Measurements from ENCODE around the gene MICB. TPM values are rescaled to one million over a fixed set of nuclear protein-coding genes. Genes with fewer than 3 reads are reported as not detected.
"Not testable (repeated sequence)": the region's sequence is repeated elsewhere in the genome, so short reads cannot be mapped to it uniquely, and the experiment has no call there.

The MICB gene
- total RNA-seq: 10 to 100 TPM in 4 of 6 donors, 1 to 10 TPM in 2; 4.9 to 14.4 (median 11.3) TPM

DNA sequence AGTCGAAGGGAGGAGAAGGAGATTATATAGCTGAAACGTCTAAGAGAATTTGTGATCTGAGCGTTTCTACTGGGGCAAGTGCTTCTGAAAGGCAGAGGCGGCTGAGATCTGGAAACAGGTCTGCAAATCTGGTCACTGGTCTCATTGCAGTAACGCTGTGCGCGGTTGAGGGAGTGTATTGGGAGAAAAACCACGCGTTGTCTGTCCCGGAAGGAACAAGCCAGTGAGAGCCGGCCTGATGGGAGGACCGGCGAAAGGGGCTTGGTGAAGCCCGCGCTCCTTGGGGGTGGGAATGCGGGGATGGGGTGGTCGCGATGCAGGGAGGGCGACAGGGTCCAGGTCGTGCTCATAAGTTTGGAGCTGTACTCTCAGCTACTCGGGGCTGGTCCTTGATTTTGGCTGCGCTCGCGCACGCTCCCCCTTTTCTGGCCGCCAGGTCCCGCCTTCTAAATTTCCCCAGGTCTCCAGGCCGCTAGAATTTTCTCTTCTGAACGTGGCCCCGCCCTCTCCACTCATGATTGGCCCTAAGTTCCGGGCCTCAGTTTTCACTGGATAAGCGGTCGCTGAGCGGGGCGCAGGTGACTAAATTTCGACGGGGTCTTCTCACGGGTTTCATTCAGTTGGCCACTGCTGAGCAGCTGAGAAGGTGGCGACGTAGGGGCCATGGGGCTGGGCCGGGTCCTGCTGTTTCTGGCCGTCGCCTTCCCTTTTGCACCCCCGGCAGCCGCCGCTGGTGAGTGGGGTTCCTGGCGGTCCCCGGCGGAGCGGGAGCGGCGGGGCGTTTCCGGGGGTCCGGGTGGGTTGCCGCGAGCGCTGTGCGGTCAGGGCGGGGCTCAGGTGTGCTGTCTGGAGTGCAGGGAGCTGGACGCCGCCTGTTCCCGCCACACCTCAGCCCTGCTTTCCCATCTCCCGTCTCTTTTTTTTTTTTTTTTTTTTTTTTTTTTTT, at the start of gene MICB:
Gene MICB (plus strand): TSS at position 615 of the 946 bp plus-strand sequence. CDS start 49 bp downstream, at position 664.
- WGBS, 2 donors: 0% methylated on average over 12 to 51 of the region's 64 CpGs
- H3K9me3 ChIP-seq: no peaks in the 10 kb centered on the region
- peaks cover 13 to 33% (median 20%) of the 10 kb centered on the region in 4 donors for H3K4me1 ChIP-seq
- DNase-seq: peak; percentile 89 to 93
- no peaks in the 10 kb centered on the region for H3K36me3 ChIP-seq
- peak within 1 kb of the TSS; percentile 52 to 88 (median 66) for H3K4me3 ChIP-seq
- peak; percentile 78 to 81 for ATAC-seq (ENCODE audit: low FRiP score in 2 of 2)
- peak within 1 kb of the TSS; percentile 58 to 85 (median 74) for H3K27ac ChIP-seq
- H3K27me3 ChIP-seq: no peaks in the 10 kb centered on the region
- TF ChIP-seq EP300 (IDR thresholded peaks at IDR 0.05): no peak
- TF ChIP-seq POLR2A (IDR thresholded peaks at IDR 0.05): peak in 2 of 4 donors; percentile 56 to 68
- TF ChIP-seq POLR2AphosphoS5 (IDR thresholded peaks at IDR 0.05): peak; percentile 12 to 79
- TF ChIP-seq, protein P1, sequence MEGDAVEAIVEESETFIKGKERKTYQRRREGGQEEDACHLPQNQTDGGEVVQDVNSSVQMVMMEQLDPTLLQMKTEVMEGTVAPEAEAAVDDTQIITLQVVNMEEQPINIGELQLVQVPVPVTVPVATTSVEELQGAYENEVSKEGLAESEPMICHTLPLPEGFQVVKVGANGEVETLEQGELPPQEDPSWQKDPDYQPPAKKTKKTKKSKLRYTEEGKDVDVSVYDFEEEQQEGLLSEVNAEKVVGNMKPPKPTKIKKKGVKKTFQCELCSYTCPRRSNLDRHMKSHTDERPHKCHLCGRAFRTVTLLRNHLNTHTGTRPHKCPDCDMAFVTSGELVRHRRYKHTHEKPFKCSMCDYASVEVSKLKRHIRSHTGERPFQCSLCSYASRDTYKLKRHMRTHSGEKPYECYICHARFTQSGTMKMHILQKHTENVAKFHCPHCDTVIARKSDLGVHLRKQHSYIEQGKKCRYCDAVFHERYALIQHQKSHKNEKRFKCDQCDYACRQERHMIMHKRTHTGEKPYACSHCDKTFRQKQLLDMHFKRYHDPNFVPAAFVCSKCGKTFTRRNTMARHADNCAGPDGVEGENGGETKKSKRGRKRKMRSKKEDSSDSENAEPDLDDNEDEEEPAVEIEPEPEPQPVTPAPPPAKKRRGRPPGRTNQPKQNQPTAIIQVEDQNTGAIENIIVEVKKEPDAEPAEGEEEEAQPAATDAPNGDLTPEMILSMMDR (IDR thresholded peaks at IDR 0.05): peak in 4 of 6 experiments; percentile 23 to 41 (median 34)

DNA sequence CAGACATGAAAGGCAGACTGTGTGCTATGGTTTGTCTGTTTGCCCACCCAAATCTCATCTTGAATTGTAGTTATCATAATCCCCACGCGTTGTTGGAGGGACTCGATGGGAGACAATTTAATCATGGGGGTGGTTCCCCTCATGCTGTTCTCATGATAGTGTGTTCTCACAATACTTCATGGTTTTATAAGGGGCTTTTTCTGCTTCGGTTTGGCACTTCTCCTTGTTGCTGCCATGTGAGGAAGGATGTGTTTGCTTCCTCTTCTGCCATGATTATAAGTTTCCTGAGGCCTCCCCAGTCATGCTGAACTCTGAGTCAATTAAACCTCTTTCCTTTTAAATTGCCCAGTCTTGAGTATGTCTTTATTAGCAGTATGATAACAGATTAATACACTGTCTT, 47.2 kb upstream of the MICB start:
- WGBS, 2 donors: 58 to 62% methylated on average over 4 of the region's 4 CpGs
- H3K27ac ChIP-seq: no peak overlapping the region
- no peak for ATAC-seq (ENCODE audit: low FRiP score in 2 of 2)
- H3K9me3 ChIP-seq: no peaks in the 10 kb centered on the region
- no peak for TF ChIP-seq POLR2AphosphoS5 (IDR thresholded peaks at IDR 0.05)
- TF ChIP-seq, protein P1 (IDR thresholded peaks at IDR 0.05): no peak
- TF ChIP-seq EP300 (IDR thresholded peaks at IDR 0.05): no peak
- TF ChIP-seq POLR2A (IDR thresholded peaks at IDR 0.05): no peak
- H3K4me3 ChIP-seq: no peak overlapping the region
- no peaks in the 10 kb centered on the region for H3K4me1 ChIP-seq
- H3K36me3 ChIP-seq: no peaks in the 10 kb centered on the region
- H3K27me3 ChIP-seq: no peaks in the 10 kb centered on the region
- DNase-seq: no peak

DNA sequence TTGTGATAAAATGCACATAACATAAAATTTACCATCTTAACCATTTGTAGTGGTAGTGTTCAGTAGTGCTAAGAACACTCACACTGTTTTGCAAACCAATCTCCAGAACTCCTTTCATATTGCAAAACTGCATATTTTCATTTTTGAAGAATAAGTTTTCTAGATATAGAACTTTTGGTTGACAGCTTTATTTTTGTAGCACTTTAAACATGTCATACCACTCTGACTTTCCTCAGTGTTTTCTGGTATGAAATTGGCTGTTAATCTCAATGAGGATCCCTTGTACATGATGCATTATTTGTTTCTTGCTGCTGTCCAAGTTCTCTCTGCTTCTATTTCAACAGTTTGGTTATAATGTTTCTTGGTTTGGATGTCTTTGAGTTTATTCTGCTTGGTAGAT, 45.1 kb upstream of the MICB start:
- H3K4me3 ChIP-seq: no peak overlapping the region
- TF ChIP-seq EP300 (IDR thresholded peaks at IDR 0.05) (no peak), POLR2AphosphoS5 (IDR thresholded peaks at IDR 0.05) (no peak), POLR2A (IDR thresholded peaks at IDR 0.05) (no peak)
- TF ChIP-seq, protein P1 (IDR thresholded peaks at IDR 0.05): no peak
- no peak for DNase-seq

DNA sequence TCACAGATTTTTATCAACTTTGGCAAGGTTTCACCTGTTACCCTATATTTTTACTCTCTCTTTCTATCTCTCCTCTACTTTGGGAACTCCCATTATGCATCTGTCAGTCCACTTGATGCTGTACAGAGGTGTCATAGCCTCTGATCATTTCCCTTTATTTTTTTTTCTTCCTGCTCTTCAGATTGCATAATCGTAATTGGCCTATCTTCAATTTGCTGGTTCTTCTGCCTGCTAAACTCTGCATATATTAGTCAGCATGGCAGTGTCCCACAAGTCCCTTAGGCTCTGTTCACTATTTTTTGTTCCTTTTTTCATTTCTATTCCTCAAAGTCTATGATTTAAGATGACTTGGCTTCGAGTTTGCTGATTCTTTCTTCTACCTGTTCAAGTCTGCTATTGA, 44.7 kb upstream of the MICB start:
- H3K4me1 ChIP-seq: no peaks in the 10 kb centered on the region
- H3K9me3 ChIP-seq: no peaks in the 10 kb centered on the region
- no peak for DNase-seq
- TF ChIP-seq, protein P1 (IDR thresholded peaks at IDR 0.05): no peak
- TF ChIP-seq EP300 (IDR thresholded peaks at IDR 0.05): no peak
- TF ChIP-seq POLR2A (IDR thresholded peaks at IDR 0.05): no peak
- TF ChIP-seq POLR2AphosphoS5 (IDR thresholded peaks at IDR 0.05): no peak
- H3K4me3 ChIP-seq: no peak overlapping the region
- H3K36me3 ChIP-seq: no peaks in the 10 kb centered on the region
- 73 to 75% methylated on average over 2 of the region's 2 CpGs for WGBS, 2 donors
- no peak for ATAC-seq (ENCODE audit: low FRiP score in 2 of 2)
- no peaks in the 10 kb centered on the region for H3K27me3 ChIP-seq
- no peak overlapping the region for H3K27ac ChIP-seq

More for the DNA sequence above, 45.1 kb upstream of the MICB start:
- Histone ChIP-seq H3K36me3 (no peaks in the 10 kb centered on the region), H3K27ac (no peak overlapping the region), H3K27me3 (no peaks in the 10 kb centered on the region), H3K9me3 (no peaks in the 10 kb centered on the region), H3K4me1 (no peaks in the 10 kb centered on the region)
- no peak for ATAC-seq (ENCODE audit: low FRiP score in 2 of 2)

DNA sequence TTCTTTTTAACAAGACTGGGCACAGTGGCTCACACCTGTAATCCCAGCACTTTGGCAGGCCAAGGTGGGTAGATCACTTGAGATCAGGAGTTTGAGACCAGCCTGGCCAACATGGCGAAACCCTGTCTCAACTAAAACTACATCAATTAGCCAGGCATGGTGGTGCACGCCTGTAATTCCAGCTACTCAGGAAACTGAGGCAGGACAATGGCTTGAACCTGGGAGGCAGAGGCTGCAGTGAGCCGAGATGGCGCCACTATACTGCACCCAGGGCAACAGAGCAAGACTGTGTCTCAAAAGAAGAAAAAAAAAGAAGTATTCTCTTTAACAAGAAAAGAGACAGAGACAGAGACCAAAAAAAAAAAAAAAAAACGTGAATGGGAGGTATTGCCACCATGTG, 38.1 kb upstream of the MICB start:
- H3K9me3 ChIP-seq; H3K36me3 ChIP-seq; H3K27ac ChIP-seq; H3K4me3 ChIP-seq; H3K27me3 ChIP-seq; DNase-seq; ATAC-seq (ENCODE audit: low FRiP score in 2 of 2): not testable (repeated sequence)
- peaks cover 11 to 22% (median 15%) of the 10 kb centered on the region in 4 donors for H3K4me1 ChIP-seq
- WGBS, 2 donors: 85 to 94% methylated on average over 5 of the region's 5 CpGs
